ENCODE results near the gene FYN.

The FYN gene

DNA sequence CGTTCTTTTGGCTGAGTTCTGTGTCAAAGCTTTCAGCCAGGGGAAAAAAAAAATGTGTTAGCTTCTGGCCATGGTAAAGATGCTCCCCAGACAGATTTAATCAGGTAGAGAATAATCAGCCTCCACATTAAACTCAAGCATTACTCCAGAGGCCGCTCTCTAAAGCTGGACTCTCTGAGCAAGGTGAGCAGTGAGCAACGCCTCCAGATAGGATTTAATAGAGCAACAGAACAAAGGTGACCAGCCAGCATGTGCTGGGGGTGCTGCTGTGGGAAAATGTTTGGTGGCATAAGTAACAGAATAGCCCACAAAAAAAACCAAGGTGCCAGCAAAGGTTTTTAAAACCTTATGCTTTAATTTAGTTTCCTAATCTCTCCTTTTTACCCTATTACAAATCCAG is 164.1 kb downstream of the FYN start:
- DNase-seq (ENCODE audit: low read depth in 2 of 2): no peak

DNA sequence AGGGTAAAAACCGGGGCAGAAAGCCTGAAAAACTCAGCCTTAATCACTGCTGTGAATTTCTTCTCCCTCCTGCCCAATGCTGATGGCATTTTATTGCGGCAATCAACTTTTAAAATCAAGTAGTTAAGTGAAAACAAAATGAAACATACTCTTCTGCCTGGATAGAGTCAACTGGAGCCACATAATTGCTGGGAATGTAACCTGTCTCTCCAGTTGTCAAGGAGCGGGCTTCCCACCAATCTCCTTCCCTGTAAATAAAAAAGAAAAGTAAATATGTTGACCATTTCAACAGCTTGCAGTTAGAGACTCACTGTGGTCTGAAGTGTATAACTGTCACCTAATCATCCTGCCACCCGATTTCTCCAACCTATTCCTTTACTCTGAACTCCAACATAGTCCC is 165.5 kb downstream of the FYN start:
- DNase-seq (ENCODE audit: low read depth in 2 of 2): no peak

DNA sequence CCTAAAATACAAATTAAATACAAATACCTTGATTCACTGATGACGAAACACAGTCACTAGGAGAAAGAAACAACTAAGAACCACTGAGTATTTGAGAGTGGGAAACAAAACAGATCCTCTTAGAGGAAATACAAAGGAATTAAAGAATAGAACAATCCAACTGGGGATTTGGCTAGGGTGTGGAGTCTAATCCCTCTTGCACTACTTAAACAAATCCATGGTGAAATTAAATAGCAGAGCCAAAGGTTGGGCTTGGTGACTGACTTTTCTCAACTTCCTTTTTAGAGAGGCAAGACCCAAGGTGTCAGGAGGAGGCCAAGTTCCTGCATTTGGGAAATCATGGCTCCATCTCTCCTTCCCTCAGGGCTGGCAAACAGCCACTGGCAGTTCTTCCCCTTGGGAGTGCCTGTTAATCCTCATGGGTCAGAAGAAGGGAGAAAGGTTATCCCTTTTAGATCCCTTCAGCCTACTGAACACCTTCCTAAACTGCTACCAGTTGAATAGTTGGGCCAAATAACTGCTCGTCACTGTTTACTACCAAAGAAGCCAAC is 166.3 kb downstream of the FYN start:
- no peak for DNase-seq (ENCODE audit: low read depth in 2 of 2)

GRCh38 chr6:111703723-111704122 is 169.5 kb downstream of the FYN start:
- DNase-seq (ENCODE audit: low read depth in 2 of 2): no peak

DNA sequence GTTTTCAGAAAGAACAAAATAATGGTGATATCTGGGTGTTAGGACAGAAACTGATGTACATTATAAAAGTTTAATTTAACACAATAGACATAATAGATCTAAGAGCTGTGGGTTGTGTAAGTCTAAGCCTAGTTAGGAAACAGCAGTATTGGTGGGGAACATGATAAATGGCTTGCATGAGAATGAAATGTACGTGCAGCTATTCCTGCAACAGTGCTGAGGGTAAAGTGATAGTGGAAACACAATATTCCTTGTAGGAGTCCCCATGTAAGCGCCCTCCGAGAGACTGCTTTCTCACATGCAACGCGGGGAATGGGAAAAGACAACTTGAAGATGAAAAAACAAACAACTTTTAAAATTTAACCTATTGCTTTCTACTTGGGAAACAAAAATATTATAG is 171.0 kb downstream of the FYN start:
- no peak for DNase-seq (ENCODE audit: low read depth in 2 of 2)

- no peak for DNase-seq (ENCODE audit: low read depth in 2 of 2)
Measured at GRCh38 chr6:111701146-111701545, 172.1 kb downstream of the FYN start.

DNA sequence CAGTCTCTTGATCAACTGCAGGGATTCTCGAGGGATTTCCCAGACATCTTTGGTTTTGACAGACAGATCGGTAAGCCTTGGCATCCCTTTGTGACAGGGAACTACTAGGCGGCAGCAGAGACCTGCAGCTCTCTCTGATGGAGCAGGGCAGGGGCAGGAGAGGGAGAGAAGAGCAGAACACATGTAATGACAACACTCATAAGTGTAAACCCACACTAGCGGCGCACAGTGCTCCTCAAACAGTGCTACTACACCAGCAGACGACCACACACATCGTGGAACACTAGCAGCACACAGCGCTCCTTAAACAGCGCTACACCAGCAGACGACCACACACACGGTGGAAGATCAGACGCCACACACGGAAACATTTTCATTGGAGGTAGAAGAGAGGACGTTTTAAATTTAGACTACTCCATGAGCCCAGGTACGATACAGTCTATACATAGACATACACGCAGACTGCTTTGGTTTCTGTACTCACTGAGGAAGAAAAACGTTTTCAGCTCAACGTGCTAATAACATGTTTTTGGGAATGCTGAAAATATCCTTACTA is 173.0 kb downstream of the FYN start:
- no peak for DNase-seq (ENCODE audit: low read depth in 2 of 2)

- no peak for DNase-seq (ENCODE audit: low read depth in 2 of 2)
Measured at GRCh38 chr6:111699123-111699522, 174.1 kb downstream of the FYN start.

DNA sequence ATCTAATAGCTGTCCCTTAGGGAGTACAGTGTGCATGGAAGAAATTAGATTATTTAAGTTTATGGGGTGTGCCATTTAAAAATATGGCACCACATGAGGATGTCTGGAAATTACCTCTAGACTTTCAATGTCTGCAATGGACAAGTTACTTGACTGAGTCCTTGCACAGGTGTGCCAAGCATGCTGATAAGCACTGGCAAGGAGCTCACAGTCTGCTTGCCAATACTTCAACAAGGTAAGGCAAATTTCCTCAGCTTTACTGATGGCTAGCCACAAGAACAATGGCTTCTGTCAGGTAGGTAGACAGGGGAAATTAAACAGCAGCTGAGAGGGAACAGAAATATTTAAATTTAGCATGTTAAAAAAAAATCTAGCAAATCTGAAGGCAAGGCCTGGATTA is 176.4 kb downstream of the FYN start:
- no peak for DNase-seq (ENCODE audit: low read depth in 2 of 2)

DNA sequence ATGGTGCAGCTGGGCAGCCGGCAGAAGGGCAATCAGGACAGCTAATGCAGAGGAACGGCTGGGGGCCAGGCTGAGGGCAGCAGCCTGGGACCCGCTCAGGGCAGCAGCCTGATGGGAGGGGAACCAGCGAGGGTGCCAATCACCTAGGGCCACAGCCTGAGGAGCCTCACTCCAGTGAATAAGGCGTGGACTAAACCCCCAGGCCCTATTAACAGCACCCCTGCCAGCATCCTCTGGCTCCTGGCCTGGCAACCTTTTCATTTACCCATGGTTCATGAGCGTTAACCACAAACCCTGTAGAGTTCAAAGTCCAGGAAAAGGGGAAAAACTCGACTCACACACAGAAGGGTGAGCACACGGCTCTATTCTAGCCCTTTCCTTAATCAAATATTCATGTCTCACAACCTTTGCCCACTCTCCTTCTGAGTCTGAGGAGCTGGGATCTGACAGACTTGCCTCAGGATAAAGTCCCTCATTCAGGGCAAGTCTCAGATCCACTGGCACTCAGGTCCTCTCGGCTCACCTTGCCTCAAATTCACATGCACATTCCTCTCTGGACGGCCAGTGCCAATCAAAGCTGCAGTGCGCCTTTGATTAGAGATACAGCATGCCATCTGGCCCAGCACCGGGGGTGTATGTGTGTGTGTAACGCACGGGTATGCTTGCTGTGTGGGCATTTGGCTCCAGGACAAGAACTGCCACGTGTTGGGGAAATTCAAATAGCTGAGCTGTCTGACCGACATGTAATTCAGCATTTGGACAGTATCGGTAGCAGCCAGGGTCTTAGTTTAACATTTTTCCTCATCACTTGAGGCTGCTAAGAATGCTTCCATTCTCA is 180.7 kb downstream of the FYN start:
- DNase-seq (ENCODE audit: low read depth in 2 of 2): no peak

- DNase-seq (ENCODE audit: low read depth in 2 of 2): no peak
Measured at GRCh38 chr6:111691345-111692225, 181.7 kb downstream of the FYN start.

DNA sequence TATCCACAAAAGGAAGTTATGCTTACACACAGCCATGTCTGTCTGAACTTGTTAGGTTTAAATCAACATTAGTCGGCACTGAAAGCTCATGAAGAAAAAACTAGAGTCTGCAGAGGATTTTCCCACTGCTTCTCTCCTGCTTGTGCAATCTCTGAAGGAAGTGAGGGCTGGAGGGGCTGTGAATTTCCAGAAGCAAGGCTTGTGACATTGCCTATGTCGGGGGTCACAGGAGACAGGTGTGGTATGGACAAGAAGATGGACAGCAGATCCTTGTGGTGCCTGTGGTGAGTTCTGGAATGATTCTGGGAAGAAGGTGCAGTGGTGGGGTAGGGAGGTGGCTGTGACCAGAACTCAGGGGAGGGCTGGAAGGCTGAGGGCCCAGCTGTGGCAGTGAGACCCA is 183.3 kb downstream of the FYN start:
- DNase-seq (ENCODE audit: low read depth in 2 of 2): no peak

GRCh38 chr6:111689419-111689818 is 183.8 kb downstream of the FYN start:
- DNase-seq (ENCODE audit: low read depth in 2 of 2): no peak

- DNase-seq (ENCODE audit: low read depth in 2 of 2): no peak
Measured at GRCh38 chr6:111688331-111688730, 184.9 kb downstream of the FYN start.

DNA sequence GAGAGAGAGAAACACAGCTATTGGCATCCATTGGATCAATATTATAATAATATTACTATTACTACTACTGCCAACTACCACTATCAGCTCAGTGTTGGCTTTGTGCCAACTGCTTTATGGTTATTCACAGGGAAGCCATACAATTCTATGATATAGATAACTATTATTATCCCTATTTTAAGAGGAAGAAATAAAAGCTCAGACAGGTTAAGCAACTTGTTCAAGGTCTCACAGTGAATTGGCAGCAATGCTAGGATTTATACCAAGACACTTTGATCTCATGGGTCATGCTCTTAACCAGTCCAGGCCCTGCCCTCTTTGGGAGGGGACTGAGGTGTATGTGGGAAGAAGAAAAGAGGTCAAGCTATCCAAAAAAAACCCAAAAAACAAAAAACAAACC is 185.6 kb downstream of the FYN start:
- no peak for DNase-seq (ENCODE audit: low read depth in 2 of 2)

DNA sequence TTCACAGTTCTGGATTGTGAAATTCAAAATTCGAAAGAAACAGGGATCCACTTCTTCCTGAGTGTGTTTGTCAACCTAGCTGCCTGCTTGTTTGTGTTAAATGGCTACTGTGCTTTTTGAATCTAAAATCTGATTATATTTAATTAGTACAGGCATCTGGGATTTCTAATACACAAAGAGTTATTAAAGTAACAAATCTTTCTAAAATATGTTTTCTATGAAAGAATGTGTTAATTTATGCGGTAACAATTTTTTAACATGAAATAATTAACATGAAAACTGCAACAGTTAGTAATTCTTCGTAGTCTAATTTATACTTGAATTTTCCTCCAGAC is 186.4 kb downstream of the FYN start:
- no peak for DNase-seq (ENCODE audit: low read depth in 2 of 2)

DNA sequence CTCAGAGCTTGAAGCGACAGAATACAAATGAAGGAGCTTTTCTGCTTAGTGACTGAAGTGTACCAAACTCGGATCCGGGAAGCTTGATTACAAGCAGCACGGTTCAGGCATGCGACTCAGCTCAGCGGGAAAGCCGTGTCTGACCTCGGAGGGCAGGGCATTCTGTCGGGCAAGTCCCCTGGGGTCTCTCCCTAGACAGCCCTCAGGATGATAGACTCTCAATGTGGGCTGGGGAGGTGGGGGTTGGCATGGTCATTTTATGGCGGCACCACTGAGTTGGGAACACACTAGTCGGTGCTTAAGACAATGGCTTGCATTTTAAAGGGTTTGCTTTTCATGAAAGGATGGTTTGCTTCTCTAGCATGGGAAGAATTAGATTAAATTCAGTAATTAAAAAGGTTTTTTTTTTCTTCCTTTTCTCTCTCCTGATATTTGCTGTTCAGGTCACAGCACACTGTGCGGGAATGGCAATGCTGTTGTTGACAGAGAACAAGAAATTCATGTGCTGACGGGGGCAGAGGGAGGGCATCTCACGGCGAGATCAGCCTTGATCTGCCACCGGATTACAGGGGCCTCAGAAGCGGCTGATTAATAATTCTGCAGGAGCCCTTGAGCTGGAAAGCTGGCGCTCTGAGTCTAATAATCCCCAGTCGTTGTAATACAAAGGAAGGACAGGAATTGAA is 186.9 kb downstream of the FYN start:
- DNase-seq (ENCODE audit: low read depth in 2 of 2): no peak

- DNase-seq (ENCODE audit: low read depth in 2 of 2): no peak
Measured at GRCh38 chr6:111685526-111685925, 187.7 kb downstream of the FYN start.

DNA sequence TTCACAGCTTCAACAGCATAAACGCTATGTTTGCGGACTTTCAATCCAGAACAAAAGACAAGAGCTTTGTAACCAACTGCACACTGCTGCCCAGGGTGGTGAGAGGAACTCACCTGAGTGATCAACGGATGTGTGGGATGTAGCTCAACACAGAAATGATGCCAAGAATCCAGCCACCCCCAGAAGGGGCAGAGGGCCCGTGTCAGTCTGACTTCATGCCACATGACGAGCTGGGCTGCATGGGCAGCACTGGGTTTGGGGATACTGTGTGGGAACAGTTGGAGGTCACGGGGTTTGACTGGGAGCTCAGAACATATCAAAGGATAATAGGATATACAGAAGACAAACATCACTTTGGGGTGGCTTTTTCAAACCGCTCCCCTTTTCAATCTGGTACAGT is 188.2 kb downstream of the FYN start:
- no peak for DNase-seq (ENCODE audit: low read depth in 2 of 2)

DNA sequence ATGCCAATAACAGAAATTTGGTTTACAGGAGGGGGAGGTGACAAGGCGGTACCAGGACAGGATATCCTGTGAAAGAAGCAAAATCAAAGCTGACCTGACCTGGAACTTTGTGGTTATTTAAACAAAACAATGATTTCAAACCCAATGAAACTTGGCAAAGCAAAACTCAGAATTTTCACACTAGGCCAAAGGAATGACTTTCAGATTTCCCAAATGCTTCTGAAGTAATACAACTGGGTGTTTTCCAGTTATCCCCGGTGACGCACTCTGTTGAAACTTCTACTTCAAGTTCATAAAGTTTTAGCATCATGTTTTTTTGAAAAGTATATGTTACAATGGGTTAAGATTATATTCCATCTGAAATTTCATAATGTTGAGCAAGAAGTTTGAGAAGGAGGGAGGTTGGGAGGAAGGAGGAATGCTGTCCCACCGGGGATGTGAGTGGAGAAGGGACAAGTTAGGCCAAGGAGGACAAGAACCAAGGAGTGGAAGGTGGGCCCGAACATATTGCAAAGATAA is 189.4 kb downstream of the FYN start:
- no peak for DNase-seq (ENCODE audit: low read depth in 2 of 2)

DNA sequence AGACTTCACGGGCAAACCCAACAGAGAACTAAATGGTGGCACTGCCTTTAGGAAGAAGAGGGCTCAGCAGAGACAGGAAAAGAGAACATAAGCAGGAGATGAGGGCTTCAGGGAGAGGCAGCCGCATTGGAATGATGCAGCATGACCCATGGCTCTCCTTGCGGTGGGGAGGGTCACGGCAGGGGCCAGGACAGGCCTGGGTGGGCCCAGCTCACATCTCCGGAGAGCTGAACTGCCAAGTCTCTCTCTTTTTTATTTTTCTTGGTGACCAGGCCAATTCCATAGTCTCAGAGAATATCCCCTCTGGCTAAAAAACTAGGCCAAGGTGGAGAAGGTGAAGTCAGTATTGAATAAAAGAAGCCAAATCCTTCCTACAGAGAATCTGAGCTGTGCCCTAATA is 190.1 kb downstream of the FYN start:
- DNase-seq (ENCODE audit: low read depth in 2 of 2): no peak

DNA sequence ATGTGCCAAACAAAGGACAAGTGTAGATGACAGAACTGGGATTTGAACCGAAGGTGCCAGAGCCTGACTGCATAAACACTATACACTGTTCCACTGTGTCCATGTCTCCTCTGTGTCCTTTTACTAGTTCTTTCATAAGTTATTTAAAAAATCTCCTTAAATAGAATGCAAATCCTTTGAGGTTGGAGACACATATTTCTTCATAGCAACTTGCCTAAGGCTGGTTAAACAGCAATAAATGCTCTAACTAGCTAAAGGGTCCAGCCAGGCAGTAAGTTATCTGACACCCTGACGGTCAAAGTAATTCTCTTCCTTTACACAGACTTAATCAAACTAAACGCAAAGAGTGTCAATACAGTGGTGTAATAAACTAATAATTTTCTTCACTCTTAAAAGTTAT is 191.4 kb downstream of the FYN start:
- no peak for DNase-seq (ENCODE audit: low read depth in 2 of 2)

All from stimulated activated CD4-positive, alpha-beta T cell treated with anti-CD3 and anti-CD28 coated beads, Interleukin-15, amount 100 ng/mL, for 48 hours (primary cell).